Central memory CD8-positive, alpha-beta T cell (primary cell): ENCODE results near the gene TFRC.
"Not testable (repeated sequence)": the region's sequence is repeated elsewhere in the genome, so short reads cannot be mapped to it uniquely, and the experiment has no call there.

Experiments used
- ATAC-seq: fragments of 150-1000 bp; cut with Tn5 transposase; replicated peaks from 2 replicates; pipeline ENCODE4 v1.10.0; 2022; ENCODE audit warnings: mild to moderate bottlenecking, moderate FRiP score, moderate number of reproducible peaks; ENCODE audit not compliant: poor library complexity, severe bottlenecking; ENCODE audit errors: extremely low read depth
- DNase-seq, 2 donors: peaks; one replicate each; pipeline ENCODE4 v3.0.0; 2021; ENCODE audit warnings: low spot score in 2 of 2
- H3K27ac Mint-ChIP-seq: one replicate; pipeline ENCODE4 v1.8.0; 2022; ENCODE audit warnings: low read depth, mild to moderate bottlenecking, moderate library complexity, mixed read lengths
- H3K27me3 Mint-ChIP-seq: one replicate; pipeline ENCODE4 v1.8.0; 2022; ENCODE audit warnings: mixed read lengths
- H3K36me3 Mint-ChIP-seq: one replicate; pipeline ENCODE4 v1.8.0; 2022; ENCODE audit warnings: mild to moderate bottlenecking, moderate library complexity, mixed read lengths; ENCODE audit not compliant: insufficient read depth
- H3K4me1 Mint-ChIP-seq: one replicate; pipeline ENCODE4 v1.8.0; 2022; ENCODE audit warnings: mixed read lengths
- H3K4me3 Mint-ChIP-seq: one replicate; pipeline ENCODE4 v1.8.0; 2022; ENCODE audit warnings: mild to moderate bottlenecking, moderate library complexity, mixed read lengths
- H3K9me3 Mint-ChIP-seq: one replicate; pipeline ENCODE4 v1.8.0; 2022; ENCODE audit warnings: mixed read lengths

TFRC gene

GRCh38 chr3:196054661-196055060 is 27.2 kb downstream of the TFRC start:
- no peak overlapping the region for H3K4me3 Mint-ChIP-seq
- peaks cover 85% of the 10 kb centered on the region for H3K36me3 Mint-ChIP-seq
- no peaks in the 10 kb centered on the region for H3K27me3 Mint-ChIP-seq
- DNase-seq (no peak), ATAC-seq (no peak)
- no peaks in the 10 kb centered on the region for H3K9me3 Mint-ChIP-seq
- no peaks in the 10 kb centered on the region for H3K4me1 Mint-ChIP-seq
- H3K27ac Mint-ChIP-seq, result no peak overlapping the region

DNA sequence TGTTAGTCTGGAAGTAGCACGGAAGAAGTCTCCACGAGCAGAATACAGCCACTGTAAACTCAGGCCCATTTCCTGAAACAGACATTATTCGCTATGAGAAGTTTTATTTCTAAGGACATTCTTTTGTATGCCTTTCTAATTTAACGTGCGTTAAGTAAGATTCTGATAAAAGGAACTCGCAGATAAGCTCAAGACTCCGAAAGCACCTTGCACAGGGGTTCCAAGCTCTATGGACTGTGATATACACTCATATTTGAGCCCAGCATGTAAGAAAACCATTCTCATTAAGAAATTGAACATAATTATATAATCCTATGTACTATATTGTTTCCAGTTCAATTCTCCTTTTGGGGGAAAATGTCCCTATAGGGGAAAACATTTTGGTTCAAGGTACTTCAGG is 28.4 kb downstream of the TFRC start:
- no peaks in the 10 kb centered on the region for H3K4me1 Mint-ChIP-seq
- no peaks in the 10 kb centered on the region for H3K27me3 Mint-ChIP-seq
- ATAC-seq (no peak), DNase-seq (no peak)
- H3K4me3 Mint-ChIP-seq, result no peak overlapping the region
- H3K27ac Mint-ChIP-seq, result no peak overlapping the region
- no peaks in the 10 kb centered on the region for H3K9me3 Mint-ChIP-seq
- peaks cover 79% of the 10 kb centered on the region for H3K36me3 Mint-ChIP-seq

DNA sequence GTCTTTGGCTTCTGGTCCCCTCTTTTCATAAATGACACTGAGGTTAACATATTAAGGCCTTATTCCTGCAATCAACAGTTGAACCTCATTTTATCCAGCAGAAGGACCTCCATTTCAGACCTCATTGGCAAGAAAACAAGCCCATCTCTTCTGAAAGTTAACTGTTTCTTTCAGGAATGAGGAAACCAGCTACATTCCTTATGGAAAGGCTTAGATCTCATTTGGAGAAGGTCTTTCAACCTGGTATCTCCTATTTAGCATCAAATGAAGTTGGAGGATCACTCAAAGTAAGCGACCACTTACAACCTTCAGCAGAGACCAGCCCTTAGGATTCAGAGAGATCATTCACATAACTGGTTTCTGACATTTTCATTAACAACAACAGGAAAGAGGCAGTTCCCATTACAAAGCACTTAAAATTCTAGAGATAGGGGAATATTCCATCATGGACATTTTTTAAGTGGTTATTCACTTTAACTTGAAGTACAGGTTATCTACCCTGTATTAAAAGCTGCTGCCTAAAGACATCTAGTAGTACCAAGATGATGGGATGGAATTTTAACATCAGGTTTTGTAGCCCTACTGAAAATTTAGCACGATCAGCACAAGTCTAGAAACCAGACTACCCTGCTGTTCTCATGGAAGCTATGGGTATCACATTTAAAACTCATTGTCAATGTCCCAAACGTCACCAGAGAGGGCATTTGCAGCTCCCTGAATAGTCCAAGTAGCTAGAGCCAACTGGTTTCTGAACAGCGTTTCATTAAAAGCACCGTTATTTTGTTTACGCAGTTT is 30.4 kb downstream of the TFRC start:
- ATAC-seq (no peak), DNase-seq (no peak)
- Mint-ChIP-seq H3K4me1 (no peaks in the 10 kb centered on the region), H3K27me3 (no peaks in the 10 kb centered on the region), H3K36me3 (peaks cover 67% of the 10 kb centered on the region), H3K4me3 (no peak overlapping the region), H3K27ac (no peak overlapping the region), H3K9me3 (no peaks in the 10 kb centered on the region)

DNA sequence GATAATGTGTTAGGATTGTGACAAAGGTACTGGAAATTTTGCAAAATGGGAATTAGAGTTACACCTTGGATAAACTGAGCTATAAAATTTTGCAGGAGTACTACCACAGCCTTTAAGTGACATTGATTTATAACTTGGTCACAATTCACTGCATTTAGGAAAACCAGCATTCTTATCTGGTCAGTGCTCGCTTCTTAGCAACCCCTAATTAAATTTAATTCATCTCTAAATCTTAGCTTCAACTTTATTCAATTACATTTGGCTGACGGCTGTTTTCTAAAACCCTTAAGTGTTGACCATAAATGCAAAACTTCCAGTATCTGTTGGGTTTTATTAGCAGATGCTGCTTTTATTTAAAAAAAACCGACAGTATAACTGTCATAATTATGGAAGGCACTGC is 31.3 kb downstream of the TFRC start:
- no peaks in the 10 kb centered on the region for H3K27me3 Mint-ChIP-seq
- H3K4me1 Mint-ChIP-seq, result no peaks in the 10 kb centered on the region
- peaks cover 63% of the 10 kb centered on the region for H3K36me3 Mint-ChIP-seq
- no peak overlapping the region for H3K4me3 Mint-ChIP-seq
- DNase-seq (no peak), ATAC-seq (no peak)
- no peaks in the 10 kb centered on the region for H3K9me3 Mint-ChIP-seq
- no peak overlapping the region for H3K27ac Mint-ChIP-seq

DNA sequence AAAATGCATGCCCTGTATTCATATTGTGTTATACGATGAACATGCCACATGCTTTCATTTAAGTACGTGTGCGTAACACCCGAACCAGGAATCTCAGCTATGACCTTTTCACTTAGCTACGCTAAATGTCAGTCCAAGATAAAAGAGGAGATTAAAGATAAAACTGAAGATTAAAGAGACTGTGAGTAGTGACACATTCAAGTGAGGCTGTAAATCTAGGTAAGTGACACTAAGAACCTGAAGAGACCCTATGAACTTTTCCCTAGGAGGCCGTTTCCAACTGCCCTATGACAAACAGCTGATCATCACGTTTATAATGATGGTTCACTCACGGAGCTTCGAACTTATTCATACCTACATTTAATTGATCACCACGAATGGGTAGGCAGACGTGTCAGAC is 32.2 kb downstream of the TFRC start:
- no peak for ATAC-seq
- Mint-ChIP-seq H3K27ac (no peak overlapping the region), H3K27me3 (no peaks in the 10 kb centered on the region), H3K36me3 (peaks cover 54% of the 10 kb centered on the region), H3K4me1 (no peaks in the 10 kb centered on the region), H3K4me3 (no peak overlapping the region), H3K9me3 (no peaks in the 10 kb centered on the region)
- DNase-seq, result no peak

GRCh38 chr3:196048922-196049598 is 32.8 kb downstream of the TFRC start:
- Mint-ChIP-seq H3K4me1 (no peaks in the 10 kb centered on the region), H3K9me3 (no peaks in the 10 kb centered on the region), H3K4me3 (no peak overlapping the region), H3K27ac (no peak overlapping the region), H3K27me3 (no peaks in the 10 kb centered on the region), H3K36me3 (peaks cover 52% of the 10 kb centered on the region)
- DNase-seq (no peak), ATAC-seq (no peak)

- H3K9me3 Mint-ChIP-seq, result no peaks in the 10 kb centered on the region
- H3K36me3 Mint-ChIP-seq, result peaks cover 43% of the 10 kb centered on the region
- DNase-seq (no peak), ATAC-seq (no peak)
- H3K27me3 Mint-ChIP-seq, result no peaks in the 10 kb centered on the region
- H3K27ac Mint-ChIP-seq, result no peak overlapping the region
- H3K4me1 Mint-ChIP-seq, result no peaks in the 10 kb centered on the region
- no peak overlapping the region for H3K4me3 Mint-ChIP-seq
Observed at GRCh38 chr3:196047391-196048030, 34.4 kb downstream of the TFRC start.

DNA sequence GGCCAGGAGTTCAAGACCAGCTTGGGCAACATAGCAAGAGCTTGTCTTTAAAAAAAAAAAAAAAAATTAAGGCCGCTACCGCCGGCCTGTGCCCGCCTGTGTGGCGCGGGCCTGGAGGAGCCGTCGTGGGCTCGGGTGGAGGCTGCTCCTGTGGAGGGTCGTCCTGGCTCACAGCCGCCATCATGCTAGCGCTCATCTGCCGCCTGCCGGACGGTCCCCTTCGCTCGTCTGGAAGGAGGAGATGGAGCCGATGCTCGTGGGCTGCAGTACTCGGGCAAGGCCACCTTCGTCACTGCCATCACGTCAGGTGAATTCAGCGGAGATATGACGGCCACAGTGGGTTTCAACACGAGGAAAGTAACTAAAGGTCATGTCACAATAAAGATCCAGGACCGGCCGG is 37.4 kb downstream of the TFRC start:
- DNase-seq (no peak), ATAC-seq (no peak)
- H3K4me3 Mint-ChIP-seq, result no peak overlapping the region
- no peak overlapping the region for H3K27ac Mint-ChIP-seq
- H3K4me1 Mint-ChIP-seq, result no peaks in the 10 kb centered on the region
- H3K27me3 Mint-ChIP-seq, result no peaks in the 10 kb centered on the region
- peaks cover 20% of the 10 kb centered on the region for H3K36me3 Mint-ChIP-seq
- peaks cover 11% of the 10 kb centered on the region for H3K9me3 Mint-ChIP-seq

- H3K27ac Mint-ChIP-seq, result no peak overlapping the region
Observed at GRCh38 chr3:196042673-196043072, 39.2 kb downstream of the TFRC start.

DNA sequence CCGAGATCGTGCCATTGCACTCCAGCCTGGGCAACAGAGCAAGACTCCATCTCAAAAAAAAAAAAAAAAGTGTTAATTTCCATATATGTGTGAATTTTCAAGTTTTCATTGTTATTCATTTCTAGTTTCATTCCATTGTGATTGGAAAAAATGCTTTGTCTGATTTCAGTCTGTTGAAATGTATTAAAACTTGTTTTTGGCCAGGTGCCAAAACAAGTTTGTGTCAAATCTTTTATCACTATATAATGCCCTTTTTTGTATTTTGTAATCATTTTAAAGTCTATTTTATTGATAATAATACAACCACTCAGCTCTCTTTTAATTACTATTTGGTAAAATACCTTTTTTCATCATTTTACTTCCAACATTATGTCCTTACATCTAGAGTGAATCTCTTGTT is 42.5 kb downstream of the TFRC start:
- no peak overlapping the region for H3K4me3 Mint-ChIP-seq
- H3K27ac Mint-ChIP-seq, result no peak overlapping the region
- DNase-seq, result no peak
- ATAC-seq, result no peak
- peaks cover 9% of the 10 kb centered on the region for H3K36me3 Mint-ChIP-seq
- H3K9me3 Mint-ChIP-seq, result peaks cover 11% of the 10 kb centered on the region
- no peaks in the 10 kb centered on the region for H3K27me3 Mint-ChIP-seq
- H3K4me1 Mint-ChIP-seq, result no peaks in the 10 kb centered on the region

More at GRCh38 chr3:196042673-196043072, 39.2 kb downstream of the TFRC start:
- peaks cover 17% of the 10 kb centered on the region for H3K36me3 Mint-ChIP-seq
- DNase-seq, result no peak
- no peak overlapping the region for H3K4me3 Mint-ChIP-seq
- no peak for ATAC-seq
- H3K27me3 Mint-ChIP-seq, result no peaks in the 10 kb centered on the region
- peaks cover 11% of the 10 kb centered on the region for H3K9me3 Mint-ChIP-seq
- no peaks in the 10 kb centered on the region for H3K4me1 Mint-ChIP-seq

- DNase-seq, H3K4me1 Mint-ChIP-seq, H3K4me3 Mint-ChIP-seq, H3K9me3 Mint-ChIP-seq, ATAC-seq, H3K27ac Mint-ChIP-seq, H3K36me3 Mint-ChIP-seq: not testable (repeated sequence)
- peaks cover 18% of the 10 kb centered on the region for H3K27me3 Mint-ChIP-seq
Observed at GRCh38 chr3:196026059-196026458, 55.8 kb downstream of the TFRC start.

GRCh38 chr3:196024968-196025367 is 56.9 kb downstream of the TFRC start:
- Mint-ChIP-seq H3K27ac (no peak overlapping the region), H3K4me3 (no peak overlapping the region), H3K9me3 (no peaks in the 10 kb centered on the region), H3K4me1 (no peaks in the 10 kb centered on the region), H3K27me3 (peaks cover 12% of the 10 kb centered on the region), H3K36me3 (peaks cover 1% of the 10 kb centered on the region)
- DNase-seq (no peak), ATAC-seq (no peak)

- H3K27ac Mint-ChIP-seq, result no peak overlapping the region
- ATAC-seq (no peak), DNase-seq (no peak)
- H3K4me1 Mint-ChIP-seq, result no peaks in the 10 kb centered on the region
- H3K27me3 Mint-ChIP-seq, result peaks cover 12% of the 10 kb centered on the region
- H3K9me3 Mint-ChIP-seq, result no peaks in the 10 kb centered on the region
- H3K4me3 Mint-ChIP-seq, result no peak overlapping the region
- peaks cover 1% of the 10 kb centered on the region for H3K36me3 Mint-ChIP-seq
Observed at GRCh38 chr3:196023947-196024346, 57.9 kb downstream of the TFRC start.
